GM12874 (cell line): ENCODE results near the gene FGD2.

Source experiments
- TF ChIP-seq, protein P1 (sequence below): IDR thresholded peaks from 2 replicates; pipeline ENCODE4 v1.5.1; 2011; ENCODE audit warnings: low read depth, mild to moderate bottlenecking, control low read depth, low read length, moderate library complexity; ENCODE audit not compliant: insufficient read depth

The FGD2 gene

DNA sequence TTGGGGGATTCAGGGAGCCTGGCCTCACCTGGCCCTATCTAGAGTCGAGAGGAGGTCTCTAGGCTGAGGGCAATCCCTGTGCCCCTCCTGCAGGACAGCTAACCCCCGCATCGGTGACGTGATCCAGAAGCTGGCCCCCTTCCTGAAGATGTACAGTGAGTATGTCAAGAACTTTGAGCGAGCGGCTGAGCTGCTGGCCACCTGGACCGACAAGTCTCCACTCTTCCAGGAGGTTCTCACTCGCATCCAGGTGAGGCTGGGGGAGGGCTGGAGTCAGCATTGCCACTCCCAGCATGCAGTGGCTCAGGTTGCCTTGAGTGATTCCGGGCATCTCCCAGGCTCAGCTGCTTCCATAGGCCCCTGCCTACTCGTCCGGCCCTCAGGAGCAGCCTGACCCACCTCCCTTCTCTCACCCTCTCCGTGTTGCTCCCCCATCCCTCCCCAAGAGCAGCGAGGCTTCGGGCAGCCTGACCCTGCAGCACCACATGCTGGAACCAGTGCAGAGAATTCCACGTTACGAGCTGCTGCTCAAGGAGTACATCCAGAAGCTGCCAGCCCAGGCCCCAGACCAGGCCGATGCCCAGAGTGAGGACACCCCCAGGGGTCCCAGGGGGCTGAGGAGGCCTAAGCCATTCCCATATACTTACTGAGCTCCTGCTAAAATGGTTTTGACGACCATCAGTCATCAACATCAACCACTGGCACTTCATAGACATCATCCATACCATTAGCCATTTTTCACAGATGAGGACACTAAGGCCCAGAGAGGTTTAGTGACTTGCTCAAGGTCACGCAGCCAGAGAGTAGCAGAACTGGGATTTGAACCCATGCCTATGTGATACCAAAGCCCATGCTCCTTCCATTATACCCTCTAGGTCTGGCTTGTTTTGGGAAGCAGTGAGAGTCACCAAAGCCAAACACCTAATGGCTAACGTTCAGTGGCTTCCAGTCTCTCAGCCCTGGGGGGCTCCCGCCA lies 8.3 kb downstream of the FGD2 start:
- TF ChIP-seq, protein P1, sequence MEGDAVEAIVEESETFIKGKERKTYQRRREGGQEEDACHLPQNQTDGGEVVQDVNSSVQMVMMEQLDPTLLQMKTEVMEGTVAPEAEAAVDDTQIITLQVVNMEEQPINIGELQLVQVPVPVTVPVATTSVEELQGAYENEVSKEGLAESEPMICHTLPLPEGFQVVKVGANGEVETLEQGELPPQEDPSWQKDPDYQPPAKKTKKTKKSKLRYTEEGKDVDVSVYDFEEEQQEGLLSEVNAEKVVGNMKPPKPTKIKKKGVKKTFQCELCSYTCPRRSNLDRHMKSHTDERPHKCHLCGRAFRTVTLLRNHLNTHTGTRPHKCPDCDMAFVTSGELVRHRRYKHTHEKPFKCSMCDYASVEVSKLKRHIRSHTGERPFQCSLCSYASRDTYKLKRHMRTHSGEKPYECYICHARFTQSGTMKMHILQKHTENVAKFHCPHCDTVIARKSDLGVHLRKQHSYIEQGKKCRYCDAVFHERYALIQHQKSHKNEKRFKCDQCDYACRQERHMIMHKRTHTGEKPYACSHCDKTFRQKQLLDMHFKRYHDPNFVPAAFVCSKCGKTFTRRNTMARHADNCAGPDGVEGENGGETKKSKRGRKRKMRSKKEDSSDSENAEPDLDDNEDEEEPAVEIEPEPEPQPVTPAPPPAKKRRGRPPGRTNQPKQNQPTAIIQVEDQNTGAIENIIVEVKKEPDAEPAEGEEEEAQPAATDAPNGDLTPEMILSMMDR = no peak

- TF ChIP-seq, protein P1 = no peak
Measured at GRCh38 chr6:37014667-37015066, 9.2 kb downstream of the FGD2 start.

GRCh38 chr6:37015532-37015931 lies 10.1 kb downstream of the FGD2 start:
- TF ChIP-seq, protein P1 = no peak

GRCh38 chr6:37016995-37017394 lies 11.5 kb downstream of the FGD2 start:
- TF ChIP-seq, protein P1 = no peak

DNA sequence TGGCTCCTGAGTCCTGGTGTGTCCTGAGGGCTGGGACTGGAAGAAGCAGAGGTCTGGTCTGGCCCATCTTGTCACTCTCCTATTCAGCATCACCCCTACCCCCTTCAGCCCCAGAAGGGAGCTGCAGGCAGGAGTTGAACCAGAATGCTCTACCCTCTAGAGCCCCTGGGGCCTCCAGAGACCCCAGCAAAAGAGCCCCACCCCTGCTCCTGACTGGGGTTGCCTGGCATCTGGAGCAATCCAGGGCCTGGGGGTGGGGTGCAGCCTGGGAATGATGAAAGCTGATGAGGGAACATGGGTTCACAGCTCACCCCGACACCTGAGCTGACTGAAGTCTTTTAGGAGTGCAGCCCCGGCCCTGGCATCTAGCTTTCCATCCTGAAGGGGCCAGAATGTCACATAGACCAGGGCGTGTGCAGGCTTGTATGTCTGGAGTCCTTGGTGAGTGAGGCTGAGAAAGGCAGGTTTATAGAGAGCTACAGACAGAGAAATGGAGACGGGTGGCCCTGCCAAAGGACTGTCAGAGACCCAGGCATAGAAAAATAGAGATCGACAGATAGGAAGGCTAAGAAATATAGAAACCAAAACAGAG lies 12.2 kb downstream of the FGD2 start:
- TF ChIP-seq, protein P1 = no peak

- TF ChIP-seq, protein P1 = peak; percentile 95
Measured at GRCh38 chr6:37018198-37019064, 13.0 kb downstream of the FGD2 start.

DNA sequence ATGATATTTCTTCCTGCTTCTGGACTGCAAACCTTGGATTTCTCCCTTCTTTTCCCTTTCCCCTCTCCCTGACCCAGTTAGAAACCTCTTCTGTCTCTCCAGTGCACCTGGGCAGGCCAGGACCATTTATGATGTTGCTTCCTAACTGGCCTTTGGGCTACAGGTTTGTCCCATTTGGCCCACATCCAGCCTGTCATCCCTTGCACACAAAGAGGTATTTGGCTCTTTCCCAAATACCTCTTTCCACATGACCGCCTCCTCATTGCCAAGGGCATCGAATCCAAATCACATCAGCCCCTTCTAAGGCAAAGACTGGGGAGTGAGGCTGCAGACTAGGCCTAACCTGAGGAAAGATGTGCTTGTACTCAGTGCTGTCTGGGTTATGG lies 13.6 kb downstream of the FGD2 start:
- TF ChIP-seq, protein P1 = no peak
